ENCODE measurements around the gene SP140L.
"Not testable (repeated sequence)": the region's sequence is repeated elsewhere in the genome, so short reads cannot be mapped to it uniquely, and the experiment has no call there.

Gene SP140L

DNA sequence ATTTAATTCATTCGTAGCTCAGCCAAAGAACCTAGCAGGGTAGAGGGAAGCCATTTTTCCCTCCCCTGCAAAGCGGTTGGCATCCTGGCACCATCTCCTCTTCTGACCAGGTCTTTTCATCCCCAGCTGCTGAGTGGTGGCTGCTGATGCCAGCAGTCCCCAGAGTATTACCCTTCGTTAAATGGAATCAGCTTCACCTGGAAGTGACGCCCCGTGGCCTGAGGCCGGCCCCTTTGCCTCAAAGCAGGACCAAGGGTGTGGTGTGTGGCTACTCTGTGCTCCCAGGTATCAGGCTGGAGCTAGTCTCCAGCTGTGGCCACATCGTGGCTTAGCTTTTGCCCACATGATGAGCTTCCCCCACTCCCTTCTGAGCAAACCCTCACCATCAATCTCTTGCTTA is 76.8 kb downstream of the SP140L start:
- TF ChIP-seq CTCF (IDR thresholded peaks at IDR 0.05) = no peak
- Histone ChIP-seq H3K4me3 (ENCODE audit: low read depth in 1 of 2, low read length in 1 of 2) (no peak overlapping the region), H3K27me3 (no peaks in the 10 kb centered on the region), H3K9me3 (no peaks in the 10 kb centered on the region), H3K36me3 (peaks cover 29% of the 10 kb centered on the region), H3K27ac (no peak overlapping the region), H3K4me1 (ENCODE audit: control insufficient read depth in 1 of 2, insufficient read depth in 1 of 2, low read depth in 1 of 2, low read length in 1 of 2) (no peaks in the 10 kb centered on the region)

- Histone ChIP-seq H3K9me3 (no peaks in the 10 kb centered on the region), H3K4me3 (ENCODE audit: low read depth in 1 of 2, low read length in 1 of 2) (no peak overlapping the region), H3K27ac (no peak overlapping the region), H3K27me3 (no peaks in the 10 kb centered on the region), H3K36me3 (peaks cover 19% of the 10 kb centered on the region), H3K4me1 (ENCODE audit: control insufficient read depth in 1 of 2, insufficient read depth in 1 of 2, low read depth in 1 of 2, low read length in 1 of 2) (peaks cover under 1 to 1% of the 10 kb centered on the region in 2 experiments)
- TF ChIP-seq CTCF (IDR thresholded peaks at IDR 0.05) = no peak
These were observed 78.8 kb downstream of the SP140L start for GRCh38 chr2:230405824-230406223.

GRCh38 chr2:230408244-230408842 is 81.3 kb downstream of the SP140L start:
- Histone ChIP-seq H3K36me3 (peaks cover 8% of the 10 kb centered on the region), H3K9me3 (no peaks in the 10 kb centered on the region), H3K4me1 (ENCODE audit: control insufficient read depth in 1 of 2, insufficient read depth in 1 of 2, low read depth in 1 of 2, low read length in 1 of 2) (peaks cover 16 to 23% of the 10 kb centered on the region in 2 experiments), H3K27me3 (no peaks in the 10 kb centered on the region), H3K4me3 (ENCODE audit: low read depth in 1 of 2, low read length in 1 of 2) (no peak overlapping the region), H3K27ac (no peak overlapping the region)
- no peak for TF ChIP-seq CTCF (IDR thresholded peaks at IDR 0.05)

- H3K36me3 ChIP-seq; H3K9me3 ChIP-seq; H3K27ac ChIP-seq; H3K27me3 ChIP-seq; H3K4me3 ChIP-seq (ENCODE audit: low read depth in 1 of 2, low read length in 1 of 2): not testable (repeated sequence)
- H3K4me1 ChIP-seq (ENCODE audit: control insufficient read depth in 1 of 2, insufficient read depth in 1 of 2, low read depth in 1 of 2, low read length in 1 of 2) = peaks cover 16 to 28% of the 10 kb centered on the region in 2 experiments
These were observed 82.3 kb downstream of the SP140L start for GRCh38 chr2:230409316-230409715.

DNA sequence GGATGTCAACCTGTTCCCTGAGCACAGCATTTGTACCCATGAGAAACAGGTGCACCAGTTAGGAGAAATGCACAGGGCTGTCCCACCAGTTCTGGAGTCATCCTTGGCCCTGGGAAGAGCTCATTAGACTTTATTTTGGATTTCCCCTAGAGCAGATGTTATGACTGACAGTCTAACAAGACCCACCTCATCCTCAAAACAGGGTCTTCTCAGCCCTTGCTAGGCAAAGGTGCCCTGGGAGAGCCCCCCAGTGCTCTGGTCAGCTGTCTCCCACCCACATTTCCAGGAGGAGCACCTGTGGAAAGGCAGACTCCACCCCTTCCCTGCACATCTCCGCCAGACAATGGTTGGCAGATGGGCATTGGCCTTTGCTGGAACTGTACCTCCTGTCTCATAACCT is 83.3 kb downstream of the SP140L start:
- Histone ChIP-seq H3K4me1 (ENCODE audit: control insufficient read depth in 1 of 2, insufficient read depth in 1 of 2, low read depth in 1 of 2, low read length in 1 of 2) (peaks cover 16 to 35% of the 10 kb centered on the region in 2 experiments), H3K36me3 (no peaks in the 10 kb centered on the region), H3K27ac (no peak overlapping the region), H3K27me3 (no peaks in the 10 kb centered on the region), H3K9me3 (no peaks in the 10 kb centered on the region), H3K4me3 (ENCODE audit: low read depth in 1 of 2, low read length in 1 of 2) (no peak overlapping the region)
- TF ChIP-seq CTCF (IDR thresholded peaks at IDR 0.05) = no peak

DNA sequence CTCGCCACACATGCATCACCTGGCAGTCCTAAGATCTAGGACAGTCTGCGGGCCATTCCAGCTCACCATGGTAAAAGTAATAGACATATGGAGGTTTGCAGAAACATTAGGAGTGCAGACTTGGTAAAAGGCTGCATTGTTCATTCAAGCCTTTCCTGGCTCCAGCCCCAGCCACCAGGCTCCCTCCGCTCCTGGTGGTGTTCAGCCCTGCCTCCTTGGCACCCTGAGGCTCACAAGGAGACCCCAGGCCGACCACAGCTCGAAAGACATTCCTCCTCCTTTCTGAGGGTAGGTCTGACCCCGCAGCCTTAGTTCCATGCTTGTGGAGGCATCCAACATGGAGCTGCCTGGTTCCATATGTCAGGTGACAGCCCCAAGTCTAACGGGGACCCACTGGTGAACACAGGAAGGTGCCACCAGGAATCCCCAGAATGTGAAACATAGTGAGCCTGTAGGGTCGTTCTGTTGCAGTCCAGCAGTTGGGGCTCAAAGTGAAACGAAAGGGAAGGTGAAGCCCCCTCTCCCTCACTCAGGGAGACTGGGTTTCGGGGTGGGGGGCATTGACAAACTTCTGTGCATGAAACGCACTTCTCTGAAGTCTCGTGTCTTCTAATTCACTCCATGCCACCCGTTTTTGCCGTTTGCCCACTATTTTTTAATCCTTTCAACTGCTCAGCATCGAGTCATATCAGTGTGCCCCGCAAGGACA is 84.0 kb downstream of the SP140L start:
- Histone ChIP-seq H3K4me1 (ENCODE audit: control insufficient read depth in 1 of 2, insufficient read depth in 1 of 2, low read depth in 1 of 2, low read length in 1 of 2) (peaks cover 23 to 41% of the 10 kb centered on the region in 2 experiments), H3K36me3 (no peaks in the 10 kb centered on the region), H3K4me3 (ENCODE audit: low read depth in 1 of 2, low read length in 1 of 2) (peak overlapping the region; percentile 82 to 86), H3K27me3 (no peaks in the 10 kb centered on the region), H3K27ac (peak overlapping the region; percentile 92), H3K9me3 (no peaks in the 10 kb centered on the region)
- no peak for TF ChIP-seq CTCF (IDR thresholded peaks at IDR 0.05)
